Smooth muscle cell (in vitro differentiated cells): ENCODE data around the gene BRINP1. TPM values are rescaled to one million over a fixed set of nuclear protein-coding genes. Genes with fewer than 3 reads are reported as not detected.

Source experiments
- DNase-seq: peaks from one replicate; lab custom pipeline; 2025; ENCODE audit not compliant: unreplicated experiment; lab: John Stamatoyannopoulos, UW
- H2AFZ ChIP-seq: fragments of 200-600 bp; sonication (generic); 2 replicates; pipeline ENCODE4 v1.6.0; 2016; ENCODE audit warnings: antibody characterized with exemption, low read depth, mild to moderate bottlenecking
- H3F3A ChIP-seq: fragments of 200-600 bp; sonication (generic); 2 replicates; pipeline ENCODE4 v1.6.0; 2017; ENCODE audit warnings: antibody characterized with exemption, low read depth
- H3K27ac ChIP-seq: fragments of 200-600 bp; sonication (generic); 2 replicates; pipeline ENCODE4 v1.5.1; 2016; ENCODE audit warnings: low read depth, mild to moderate bottlenecking
- H3K27me3 ChIP-seq: fragments of 200-600 bp; sonication (generic); 2 replicates; pipeline ENCODE4 v1.6.1; 2016; ENCODE audit warnings: low read depth, mild to moderate bottlenecking
- H3K36me3 ChIP-seq: fragments of 200-600 bp; sonication (generic); 2 replicates; pipeline ENCODE4 v1.5.1; 2016; ENCODE audit warnings: low read depth
- H3K4me1 ChIP-seq: fragments of 200-600 bp; sonication (generic); 2 replicates; pipeline ENCODE4 v1.5.1; 2016; ENCODE audit warnings: low read depth
- H3K4me2 ChIP-seq: fragments of 200-600 bp; sonication (generic); 2 replicates; pipeline ENCODE4 v1.6.0; 2016; ENCODE audit warnings: mild to moderate bottlenecking
- H3K4me3 ChIP-seq: fragments of 200-600 bp; sonication (generic); 2 replicates; pipeline ENCODE4 v1.5.1; 2016; ENCODE audit warnings: mild to moderate bottlenecking
- H3K79me2 ChIP-seq: fragments of 200-600 bp; sonication (generic); 2 replicates; pipeline ENCODE4 v1.6.0; 2016; ENCODE audit warnings: low read depth, mild to moderate bottlenecking
- H3K9ac ChIP-seq: fragments of 200-600 bp; sonication (generic); 2 replicates; pipeline ENCODE4 v1.6.0; 2016; ENCODE audit warnings: low read depth
- H3K9me3 ChIP-seq: fragments of 200-600 bp; sonication (generic); replicated peaks from 2 replicates; pipeline ENCODE4 v1.5.1; 2016; ENCODE audit warnings: low read depth
- H4K20me1 ChIP-seq: fragments of 200-600 bp; sonication (generic); 2 replicates; pipeline ENCODE4 v1.6.0; 2016; ENCODE audit warnings: low read depth
- CTCF ChIP-seq: fragments of 200-600 bp; sonication (generic); IDR thresholded peaks from 2 replicates; pipeline ENCODE4 v1.5.1; 2017; ENCODE audit warnings: borderline replicate concordance, mild to moderate bottlenecking, antibody characterized with exemption; ENCODE audit not compliant: insufficient read depth, poor library complexity, severe bottlenecking
- WGBS: methylation state at CpG from one replicate; pipeline ENCODE4 v1.1.7; 2016; ENCODE audit warnings: low lambda C conversion rate; 5-methylcytosine and 5-hydroxymethylcytosine counted together
- polyA plus RNA-seq: library from polyadenylated mRNA; unstranded; fragments of >200 nt; fragmentation: Nextera tagmentation; extraction: Ambion mirVana; gene quantifications from 2 replicates; pipeline ENCODE4 v1.2.1, GENCODE V29; 2016
- total RNA-seq: library from RNA; depleted of rRNA; stranded (reverse); fragments of >200 nt; gene quantifications from 2 replicates; pipeline ENCODE4 v1.2.3, GENCODE V29; 2014

The BRINP1 gene
- total and polyA plus RNA-seq, 2 experiments from 2014 or later: 0.19 to 0.45 TPM

- H3F3A ChIP-seq: no peaks in the 10 kb centered on the region
- H3K9me3 ChIP-seq: no peaks in the 10 kb centered on the region
- H3K4me3 ChIP-seq: no peak overlapping the region
- H3K9ac ChIP-seq: no peak overlapping the region
- DNase-seq: no peak
- 77% methylated on average over 4 of the region's 4 CpGs for WGBS
- H4K20me1 ChIP-seq: no peaks in the 10 kb centered on the region
- no peak overlapping the region for H3K4me2 ChIP-seq
- H3K4me1 ChIP-seq: no peaks in the 10 kb centered on the region
- H3K27ac ChIP-seq: no peak overlapping the region
- H3K27me3 ChIP-seq: no peaks in the 10 kb centered on the region
- H3K79me2 ChIP-seq: no peaks in the 10 kb centered on the region
- no peaks in the 10 kb centered on the region for H3K36me3 ChIP-seq
- no peak overlapping the region for H2AFZ ChIP-seq
- no peak for TF ChIP-seq CTCF
These were observed 148.0 kb downstream of the BRINP1 start for GRCh38 chr9:119221276-119221675.

GRCh38 chr9:119218293-119218692, 150.9 kb downstream of the BRINP1 start:
- no peak overlapping the region for H2AFZ ChIP-seq
- H3K9me3 ChIP-seq: no peaks in the 10 kb centered on the region
- 78% methylated on average over 7 of the region's 7 CpGs for WGBS
- H3F3A ChIP-seq: no peaks in the 10 kb centered on the region
- no peaks in the 10 kb centered on the region for H4K20me1 ChIP-seq
- no peak overlapping the region for H3K4me3 ChIP-seq
- no peak overlapping the region for H3K4me2 ChIP-seq
- DNase-seq: no peak
- H3K79me2 ChIP-seq: no peaks in the 10 kb centered on the region
- no peaks in the 10 kb centered on the region for H3K27me3 ChIP-seq
- no peaks in the 10 kb centered on the region for H3K36me3 ChIP-seq
- no peak overlapping the region for H3K9ac ChIP-seq
- TF ChIP-seq CTCF: no peak
- H3K4me1 ChIP-seq: no peaks in the 10 kb centered on the region
- H3K27ac ChIP-seq: no peak overlapping the region

GRCh38 chr9:119216651-119217331, 152.4 kb downstream of the BRINP1 start:
- Histone ChIP-seq H4K20me1 (no peaks in the 10 kb centered on the region), H3K27ac (no peak overlapping the region), H3K36me3 (no peaks in the 10 kb centered on the region), H3K9me3 (no peaks in the 10 kb centered on the region), H3K4me3 (no peak overlapping the region), H3K4me1 (no peaks in the 10 kb centered on the region), H3F3A (no peaks in the 10 kb centered on the region), H3K9ac (no peak overlapping the region), H2AFZ (no peak overlapping the region), H3K27me3 (no peaks in the 10 kb centered on the region), H3K4me2 (no peak overlapping the region), H3K79me2 (no peaks in the 10 kb centered on the region)
- 87% methylated on average over 8 of the region's 8 CpGs for WGBS
- no peak for DNase-seq
- no peak for TF ChIP-seq CTCF

- no peaks in the 10 kb centered on the region for H4K20me1 ChIP-seq
- no peak for DNase-seq
- no peaks in the 10 kb centered on the region for H3K9me3 ChIP-seq
- no peak overlapping the region for H3K9ac ChIP-seq
- H3F3A ChIP-seq: no peaks in the 10 kb centered on the region
- no peak overlapping the region for H3K27ac ChIP-seq
- no peak overlapping the region for H3K4me3 ChIP-seq
- H2AFZ ChIP-seq: no peak overlapping the region
- TF ChIP-seq CTCF: no peak
- H3K4me2 ChIP-seq: no peak overlapping the region
- 94% methylated on average over 2 of the region's 2 CpGs for WGBS
- no peaks in the 10 kb centered on the region for H3K27me3 ChIP-seq
- H3K79me2 ChIP-seq: no peaks in the 10 kb centered on the region
- no peaks in the 10 kb centered on the region for H3K36me3 ChIP-seq
- H3K4me1 ChIP-seq: no peaks in the 10 kb centered on the region
These were observed 153.6 kb downstream of the BRINP1 start for GRCh38 chr9:119215651-119216050.
